HFF-Myc (cell line): ENCODE results near the gene MBTPS1.
A peak's percentile ranks its signal among the peaks of the same experiment; 100 is the strongest.
"Not testable (repeated sequence)": the region's sequence is repeated elsewhere in the genome, so short reads cannot be mapped to it uniquely, and the experiment has no call there.

Source experiments
- DNase-seq: peaks from one replicate; pipeline ENCODE4 v3.0.0-alpha.2; 2011; ENCODE audit warnings: low read depth; ENCODE audit errors: extremely low read depth
- H3K4me3 ChIP-seq: replicated peaks from 2 replicates; pipeline ENCODE4 v1.5.1; 2011; ENCODE audit warnings: low read depth, mild to moderate bottlenecking, control low read depth, low read length
- CTCF ChIP-seq: IDR thresholded peaks from 2 replicates; pipeline ENCODE4 v1.5.1; 2012; ENCODE audit warnings: mild to moderate bottlenecking, low read depth, low read length, control low read depth; ENCODE audit errors: missing control alignments

MBTPS1 gene

GRCh38 chr16:84124257-84125073, 7.7 kb upstream of the MBTPS1 start:
- H3K4me3 ChIP-seq, result no peak overlapping the region
- TF ChIP-seq CTCF, result no peak
- no peak for DNase-seq

- DNase-seq, result no peak
- no peak overlapping the region for H3K4me3 ChIP-seq
- TF ChIP-seq CTCF, result no peak
Observed at GRCh38 chr16:84121007-84121406, 4.3 kb upstream of the MBTPS1 start.

- DNase-seq, result no peak
- no peak for TF ChIP-seq CTCF
- no peak overlapping the region for H3K4me3 ChIP-seq
Observed at GRCh38 chr16:84120023-84120422, 3.3 kb upstream of the MBTPS1 start.

- no peak for TF ChIP-seq CTCF
- DNase-seq, result no peak
- H3K4me3 ChIP-seq, result no peak overlapping the region
Observed at GRCh38 chr16:84119368-84119767, 2.6 kb upstream of the MBTPS1 start.

GRCh38 chr16:84118315-84118714, 1.6 kb upstream of the MBTPS1 start:
- H3K4me3 ChIP-seq, DNase-seq: not testable (repeated sequence)

- no peak for TF ChIP-seq CTCF
- peak overlapping the region; percentile 95 for H3K4me3 ChIP-seq
- no peak for DNase-seq
Observed at GRCh38 chr16:84117494-84117843, 727 bp upstream of the MBTPS1 start.

GRCh38 chr16:84115919-84116719, 623 bp downstream of the MBTPS1 start:
- DNase-seq, result no peak
- H3K4me3 ChIP-seq, result peak overlapping the region; percentile 95
- TF ChIP-seq CTCF, result no peak

GRCh38 chr16:84111949-84112348, 4.8 kb downstream of the MBTPS1 start:
- not testable (repeated sequence) for DNase-seq, H3K4me3 ChIP-seq
